Hepatocyte (in vitro differentiated cells): Measurements from ENCODE around the gene MAGEL2. TPM values are rescaled to one million over a fixed set of nuclear protein-coding genes. Genes with fewer than 3 reads are reported as not detected.
"Not testable (repeated sequence)": the region's sequence is repeated elsewhere in the genome, so short reads cannot be mapped to it uniquely, and the experiment has no call there.

Source experiments
- DNase-seq: peaks from one replicate; pipeline ENCODE4 v3.0.0-alpha.2; 2016; ENCODE audit warnings: low spot score
- H2AFZ ChIP-seq: fragments of 200-600 bp; sonication (generic); 2 replicates; pipeline ENCODE4 v1.6.0; 2016; ENCODE audit warnings: antibody characterized with exemption, mild to moderate bottlenecking
- H3K27ac ChIP-seq: fragments of 200-600 bp; sonication (generic); 2 replicates; pipeline ENCODE4 v1.5.1; 2016; ENCODE audit warnings: mild to moderate bottlenecking
- H3K27me3 ChIP-seq: fragments of 200-600 bp; sonication (generic); 2 replicates; pipeline ENCODE4 v1.6.1; 2016
- H3K36me3 ChIP-seq: fragments of 200-600 bp; sonication (generic); replicated peaks from 2 replicates; pipeline ENCODE4 v1.5.1; 2016; ENCODE audit warnings: low read depth; ENCODE audit not compliant: insufficient read depth
- H3K4me1 ChIP-seq: fragments of 200-600 bp; sonication (generic); 2 replicates; pipeline ENCODE4 v1.5.1; 2016; ENCODE audit warnings: mild to moderate bottlenecking, moderate library complexity; ENCODE audit not compliant: insufficient read depth
- H3K4me2 ChIP-seq: fragments of 200-600 bp; sonication (generic); 2 replicates; pipeline ENCODE4 v1.6.0; 2016
- H3K4me3 ChIP-seq: fragments of 200-600 bp; sonication (generic); 2 replicates; pipeline ENCODE4 v1.5.1; 2016; ENCODE audit warnings: mild to moderate bottlenecking
- H3K79me2 ChIP-seq: fragments of 200-600 bp; sonication (generic); 2 replicates; pipeline ENCODE4 v1.6.0; 2017; ENCODE audit warnings: mild to moderate bottlenecking
- H3K9me2 ChIP-seq: fragments of 200-600 bp; sonication (generic); replicated peaks from 2 replicates; pipeline ENCODE4 v1.6.0; 2017; ENCODE audit warnings: mild to moderate bottlenecking; ENCODE audit not compliant: insufficient read depth
- H3K9me3 ChIP-seq: fragments of 200-600 bp; sonication (generic); 2 replicates; pipeline ENCODE4 v1.5.1; 2016; ENCODE audit warnings: low read depth, mild to moderate bottlenecking
- H4K20me1 ChIP-seq: fragments of 200-600 bp; sonication (generic); 2 replicates; pipeline ENCODE4 v1.6.0; 2016; ENCODE audit warnings: mild to moderate bottlenecking; ENCODE audit not compliant: insufficient read depth, poor library complexity, severe bottlenecking
- EZH2 ChIP-seq: fragments of 200-600 bp; sonication (generic); IDR thresholded peaks from 2 replicates; pipeline ENCODE4 v1.6.1; 2016; ENCODE audit warnings: antibody characterized with exemption, mild to moderate bottlenecking, borderline replicate concordance
- EZH2phosphoT487 ChIP-seq: fragments of 200-600 bp; sonication (generic); IDR thresholded peaks from one replicate; pipeline ENCODE4 v1.6.1; 2018; ENCODE audit warnings: antibody characterized with exemption, mild to moderate bottlenecking, low read depth, moderate library complexity; ENCODE audit not compliant: unreplicated experiment, severe bottlenecking
- WGBS: methylation state at CpG from one replicate; pipeline ENCODE4 v1.1.6; 2016; ENCODE audit warnings: low lambda C conversion rate; ENCODE audit errors: missing lambda C conversion rate; 5-methylcytosine and 5-hydroxymethylcytosine counted together
- polyA plus RNA-seq: library from polyadenylated mRNA; unstranded; fragments of >200 nt; fragmentation: Nextera tagmentation; extraction: Ambion mirVana; gene quantifications from 2 replicates; pipeline ENCODE4 v1.2.1, GENCODE V29; 2016
- total RNA-seq: library from RNA; depleted of rRNA; stranded (reverse); fragments of >200 nt; gene quantifications from 2 replicates; pipeline ENCODE4 v1.2.3, GENCODE V29; 2014
- TF ChIP-seq, protein P1 (sequence below): fragments of 200-600 bp; sonication (generic); IDR thresholded peaks from 2 replicates; pipeline ENCODE4 v1.5.1; 2016; ENCODE audit warnings: antibody characterized with exemption, mild to moderate bottlenecking; ENCODE audit not compliant: poor library complexity

Gene MAGEL2
- total and polyA plus RNA-seq, 2 experiments from 2014 or later: 5.4 to 16.0 TPM

DNA sequence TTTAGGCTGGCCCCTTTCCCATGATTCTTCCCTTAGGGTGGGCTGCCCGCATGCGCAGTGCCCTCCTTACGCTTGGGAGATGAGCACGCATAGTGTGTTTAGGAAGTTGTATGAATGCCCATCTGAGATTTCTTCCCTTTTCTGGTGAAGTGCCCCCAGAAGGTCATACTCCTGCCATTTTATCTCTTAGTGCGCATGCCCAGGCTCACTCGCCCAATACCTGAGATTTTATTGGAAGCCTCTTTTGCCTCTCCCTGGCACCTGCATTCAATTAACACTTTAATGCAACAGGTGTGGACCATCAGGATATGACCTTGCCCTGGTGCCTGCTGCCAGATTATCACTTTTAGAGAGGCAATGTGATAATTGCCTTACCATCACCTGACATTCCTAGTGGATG is 45.5 kb downstream of the MAGEL2 start:
- H3K36me3 ChIP-seq: no peaks in the 10 kb centered on the region
- no peaks in the 10 kb centered on the region for H3K9me3 ChIP-seq
- no peak overlapping the region for H3K27ac ChIP-seq
- no peaks in the 10 kb centered on the region for H3K9me2 ChIP-seq
- no peak for DNase-seq
- H3K4me1 ChIP-seq: no peaks in the 10 kb centered on the region
- no peak overlapping the region for H3K4me2 ChIP-seq
- no peak overlapping the region for H2AFZ ChIP-seq
- no peaks in the 10 kb centered on the region for H4K20me1 ChIP-seq
- 93% methylated on average over 6 of the region's 6 CpGs for WGBS
- no peaks in the 10 kb centered on the region for H3K27me3 ChIP-seq
- H3K4me3 ChIP-seq: no peak overlapping the region
- no peaks in the 10 kb centered on the region for H3K79me2 ChIP-seq
- TF ChIP-seq EZH2phosphoT487: no peak
- TF ChIP-seq EZH2: no peak
- TF ChIP-seq, protein P1, sequence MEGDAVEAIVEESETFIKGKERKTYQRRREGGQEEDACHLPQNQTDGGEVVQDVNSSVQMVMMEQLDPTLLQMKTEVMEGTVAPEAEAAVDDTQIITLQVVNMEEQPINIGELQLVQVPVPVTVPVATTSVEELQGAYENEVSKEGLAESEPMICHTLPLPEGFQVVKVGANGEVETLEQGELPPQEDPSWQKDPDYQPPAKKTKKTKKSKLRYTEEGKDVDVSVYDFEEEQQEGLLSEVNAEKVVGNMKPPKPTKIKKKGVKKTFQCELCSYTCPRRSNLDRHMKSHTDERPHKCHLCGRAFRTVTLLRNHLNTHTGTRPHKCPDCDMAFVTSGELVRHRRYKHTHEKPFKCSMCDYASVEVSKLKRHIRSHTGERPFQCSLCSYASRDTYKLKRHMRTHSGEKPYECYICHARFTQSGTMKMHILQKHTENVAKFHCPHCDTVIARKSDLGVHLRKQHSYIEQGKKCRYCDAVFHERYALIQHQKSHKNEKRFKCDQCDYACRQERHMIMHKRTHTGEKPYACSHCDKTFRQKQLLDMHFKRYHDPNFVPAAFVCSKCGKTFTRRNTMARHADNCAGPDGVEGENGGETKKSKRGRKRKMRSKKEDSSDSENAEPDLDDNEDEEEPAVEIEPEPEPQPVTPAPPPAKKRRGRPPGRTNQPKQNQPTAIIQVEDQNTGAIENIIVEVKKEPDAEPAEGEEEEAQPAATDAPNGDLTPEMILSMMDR: no peak

DNA sequence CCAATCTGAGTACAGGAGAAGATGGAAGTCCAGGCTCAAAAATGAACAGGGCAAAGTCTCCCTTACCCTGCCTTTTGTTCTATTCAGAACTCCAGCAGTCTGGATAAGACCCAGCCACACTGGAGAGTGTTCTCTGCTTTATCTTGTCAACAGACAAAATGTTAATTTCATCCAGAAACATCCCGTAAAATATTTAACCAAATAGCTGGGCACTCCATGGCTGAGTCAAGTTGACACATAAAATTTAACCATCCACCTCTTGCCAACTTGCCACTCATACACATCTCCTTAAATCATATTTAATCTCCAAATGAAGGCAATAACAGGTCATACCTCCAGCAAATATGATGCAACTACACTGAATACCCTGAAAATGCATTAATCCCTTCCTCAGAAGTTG is 48.6 kb downstream of the MAGEL2 start:
- no peak overlapping the region for H3K4me3 ChIP-seq
- H3K9me3 ChIP-seq: no peaks in the 10 kb centered on the region
- no peaks in the 10 kb centered on the region for H4K20me1 ChIP-seq
- no peaks in the 10 kb centered on the region for H3K79me2 ChIP-seq
- no peaks in the 10 kb centered on the region for H3K9me2 ChIP-seq
- H2AFZ ChIP-seq: no peak overlapping the region
- 75% methylated on average over 1 of the region's 1 CpG for WGBS
- no peak overlapping the region for H3K27ac ChIP-seq
- DNase-seq: no peak
- TF ChIP-seq EZH2phosphoT487 (no peak), EZH2 (no peak)
- TF ChIP-seq, protein P1: no peak
- no peaks in the 10 kb centered on the region for H3K27me3 ChIP-seq
- H3K4me2 ChIP-seq: no peak overlapping the region
- no peaks in the 10 kb centered on the region for H3K4me1 ChIP-seq
- H3K36me3 ChIP-seq: no peaks in the 10 kb centered on the region

DNA sequence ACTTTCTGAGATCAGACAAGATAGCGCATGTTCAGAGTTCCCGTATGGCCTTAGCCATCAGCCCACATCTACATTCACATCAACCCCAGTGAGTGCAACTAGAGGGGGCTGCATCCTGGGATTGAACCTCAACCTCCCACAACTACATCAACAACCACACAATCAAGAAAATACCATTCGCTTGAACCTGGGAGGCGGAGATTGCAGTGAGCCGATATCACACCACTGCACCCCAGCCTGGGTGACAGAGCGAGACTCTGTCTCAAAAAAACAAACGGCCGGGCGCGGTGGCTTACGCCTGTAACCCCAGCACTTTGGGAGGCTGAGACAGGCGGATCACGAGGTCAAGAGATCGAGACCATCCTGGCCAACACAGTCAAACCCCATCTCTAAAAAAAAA is 50.4 kb downstream of the MAGEL2 start:
- H3K4me3 ChIP-seq, H2AFZ ChIP-seq, H3K9me2 ChIP-seq, H3K4me1 ChIP-seq, H3K27me3 ChIP-seq, H3K27ac ChIP-seq, DNase-seq, H3K9me3 ChIP-seq, H3K79me2 ChIP-seq, H4K20me1 ChIP-seq, H3K4me2 ChIP-seq, H3K36me3 ChIP-seq: not testable (repeated sequence)
- WGBS: 89% methylated on average over 14 of the region's 14 CpGs

DNA sequence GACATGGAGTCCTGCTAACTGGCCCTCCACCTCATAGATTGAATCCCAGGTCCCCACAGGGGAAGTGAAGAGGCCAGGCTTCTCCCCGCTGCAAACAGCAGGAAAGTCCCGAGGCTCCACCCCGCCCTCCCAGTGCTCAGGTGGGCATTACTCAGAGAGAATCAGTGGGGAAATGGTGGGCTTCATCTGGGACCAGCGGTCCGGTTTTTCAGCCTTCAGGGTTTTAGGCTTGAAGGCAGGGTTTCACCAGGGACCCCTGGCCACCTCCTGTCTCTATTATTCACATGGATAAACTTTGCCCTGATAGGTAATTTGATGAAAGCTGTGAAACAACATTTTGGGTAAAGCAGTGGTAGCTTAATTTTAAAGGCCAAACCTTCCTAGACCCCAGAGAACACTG is 50.9 kb downstream of the MAGEL2 start:
- Histone ChIP-seq H3K4me3 (no peak overlapping the region), H3K79me2 (no peaks in the 10 kb centered on the region), H3K9me2 (no peaks in the 10 kb centered on the region), H3K36me3 (no peaks in the 10 kb centered on the region), H3K4me1 (no peaks in the 10 kb centered on the region), H3K9me3 (no peaks in the 10 kb centered on the region), H3K27me3 (no peaks in the 10 kb centered on the region), H3K27ac (no peak overlapping the region), H3K4me2 (no peak overlapping the region), H4K20me1 (no peaks in the 10 kb centered on the region), H2AFZ (no peak overlapping the region)
- no peak for TF ChIP-seq EZH2
- TF ChIP-seq EZH2phosphoT487: no peak
- TF ChIP-seq, protein P1: no peak
- WGBS: 75% methylated on average over 5 of the region's 5 CpGs
- DNase-seq: no peak
